GM21447 (cell line): ENCODE results near the gene RIMBP3C.
"Not testable (repeated sequence)": the region's sequence is repeated elsewhere in the genome, so short reads cannot be mapped to it uniquely, and the experiment has no call there.

ENCODE experiments used
- ATAC-seq: cut with Tn5 transposase; IDR thresholded peaks from one replicate; pipeline ENCODE4 v1.9.1; 2021; ENCODE audit not compliant: unreplicated experiment

The RIMBP3C gene

GRCh38 chr22:21532863-21533648 lies 18.2 kb downstream of the RIMBP3C start:
- not testable (repeated sequence) for ATAC-seq

GRCh38 chr22:21531525-21531924 lies 19.7 kb downstream of the RIMBP3C start:
- not testable (repeated sequence) for ATAC-seq

GRCh38 chr22:21526705-21527500 lies 24.4 kb downstream of the RIMBP3C start:
- ATAC-seq: not testable (repeated sequence)

GRCh38 chr22:21516970-21517764 lies 34.1 kb downstream of the RIMBP3C start:
- ATAC-seq: peak; percentile 65

- not testable (repeated sequence) for ATAC-seq
These were observed 34.7 kb downstream of the RIMBP3C start for GRCh38 chr22:21516522-21516921.

- ATAC-seq: not testable (repeated sequence)
These were observed 36.0 kb downstream of the RIMBP3C start for GRCh38 chr22:21515234-21515633.

- not testable (repeated sequence) for ATAC-seq
These were observed 37.1 kb downstream of the RIMBP3C start for GRCh38 chr22:21514117-21514516.

- ATAC-seq: not testable (repeated sequence)
These were observed 39.2 kb downstream of the RIMBP3C start for GRCh38 chr22:21512022-21512421.

GRCh38 chr22:21510397-21510796 lies 40.9 kb downstream of the RIMBP3C start:
- ATAC-seq: not testable (repeated sequence)

- ATAC-seq: not testable (repeated sequence)
These were observed 51.4 kb downstream of the RIMBP3C start for GRCh38 chr22:21499623-21500506.

- not testable (repeated sequence) for ATAC-seq
These were observed 52.8 kb downstream of the RIMBP3C start for GRCh38 chr22:21498489-21498888.

- not testable (repeated sequence) for ATAC-seq
These were observed 53.3 kb downstream of the RIMBP3C start for GRCh38 chr22:21497984-21498383.
